Ovary (tissue), 9 donors: ENCODE results near the gene CACUL1. TPM values are rescaled to one million over a fixed set of nuclear protein-coding genes. Genes with fewer than 3 reads are reported as not detected.

Experiments used
- DNase-seq, 5 donors: peaks; one replicate each; pipeline ENCODE4 v3.0.0-alpha.2; 2019 to 2020
- H3K27ac ChIP-seq, 2 donors: fragments of 200-600 bp; one replicate each; pipeline versions ENCODE4 v1.5.1 to v1.8.0; 2019 to 2022
- H3K27me3 ChIP-seq: fragments of 200-600 bp; one replicate; pipeline ENCODE4 v1.8.0; 2022
- H3K36me3 ChIP-seq: fragments of 200-600 bp; sonication (generic); one replicate; pipeline ENCODE4 v1.5.1; 2019
- H3K4me1 ChIP-seq: one replicate; pipeline ENCODE4 v1.8.1; 2013; ENCODE audit warnings: mild to moderate bottlenecking, moderate library complexity; ENCODE audit not compliant: insufficient read depth
- H3K4me3 ChIP-seq: fragments of 200-600 bp; sonication (generic); one replicate; pipeline ENCODE4 v1.5.1; 2017
- H3K9me3 ChIP-seq, 2 donors: fragments of 200-600 bp in 1 of 2; sonication (generic) in 1 of 2; one replicate each; pipeline versions ENCODE4 v1.5.1 to v1.8.1; 2013 to 2019; ENCODE audit warnings: mild to moderate bottlenecking in 1 of 2, moderate library complexity in 1 of 2
- EP300 ChIP-seq: sonication (generic); formaldehyde crosslinking; IDR thresholded peaks from one replicate; pipeline ENCODE4 v1.6.1; 2017; ENCODE audit warnings: antibody characterized with exemption
- POLR2A ChIP-seq: fragments of 450-650 bp; IDR thresholded peaks from one replicate; pipeline ENCODE4 v1.6.1; 2017; ENCODE audit warnings: antibody characterized with exemption, mild to moderate bottlenecking, moderate library complexity
- WGBS, 3 donors: extraction: QIAGEN DNeasy Blood & Tissue Kit in 1 of 3; methylation state at CpG; one replicate each; pipeline versions ENCODE4 v1.1.5 to v1.1.7; 2013 to 2017; 5-methylcytosine and 5-hydroxymethylcytosine counted together
- intact Hi-C, 4 donors: fragments of 100-400 bp; cut with DNase I; formaldehyde crosslinking; loops; one replicate each; pipeline versions ENCODE4 v1.11.0 to v1.15.1; 2022 to 2023
- polyA plus RNA-seq, 2 donors: library from polyadenylated mRNA; stranded (reverse); fragments of 200-250 nt in 1 of 2; fragments of 350-450 nt in 1 of 2; fragmentation: Illumina TruSeq in 1 of 2; extraction: RNeasy Lipid Tissue Mini Kit (QIAGEN cat#74804) in 1 of 2; gene quantifications; one replicate each; pipeline ENCODE4 v1.2.3, GENCODE V29; 2013 to 2014
- total RNA-seq, 7 donors: library from RNA; depleted of rRNA in 2 of 7; stranded (reverse); fragments of >200 nt in 2 of 7; fragmentation: NEBNext Ultra II Directional in 3 of 7; extraction: Animal tissue kit (Norgen Biotek cat#: 25700) in 3 of 7; gene quantifications; one replicate each; pipeline versions ENCODE4 v1.1.0 to v1.2.4, GENCODE V29; 2016 to 2023
- TF ChIP-seq, protein P1 (sequence below), 3 donors: fragments of 450-650 bp in 2 of 3; fragments of 200-600 bp in 1 of 3; IDR thresholded peaks; one replicate each; pipeline versions ENCODE4 v1.5.1 to v1.8.0; 2016 to 2022; ENCODE audit warnings: antibody characterized with exemption in 3 of 3, mild to moderate bottlenecking in 1 of 3
- donor health status: DM: no; HTN: no; CAD: no; lungs with moderate emphysema.
- donor health status: DM: no; HTN: no; CAD: no.
- donor health status: Bipolar disorder and iron deficiency.
- donor health status: DM: yes; HTN: yes; CAD: no.
- donor health status: DM: no; HTN: no; CAD: no.
- donor health status: DM: yes; HTN: yes; CAD: no.

CACUL1 gene
- total and polyA plus RNA-seq, 9 donors = 7.0 to 29.7 (median 25.9) TPM

- 91 to 96% (median 95%) methylated on average over 4 of the region's 4 CpGs for WGBS, 3 donors
- no peak for DNase-seq
- intact Hi-C loops = no loop called here
- Histone ChIP-seq H3K9me3 (no peaks in the 10 kb centered on the region), H3K4me3 (no peak overlapping the region), H3K4me1 (no peaks in the 10 kb centered on the region), H3K36me3 (no peaks in the 10 kb centered on the region), H3K27me3 (no peaks in the 10 kb centered on the region), H3K27ac (no peak overlapping the region)
- TF ChIP-seq EP300 = no peak
- TF ChIP-seq, protein P1, sequence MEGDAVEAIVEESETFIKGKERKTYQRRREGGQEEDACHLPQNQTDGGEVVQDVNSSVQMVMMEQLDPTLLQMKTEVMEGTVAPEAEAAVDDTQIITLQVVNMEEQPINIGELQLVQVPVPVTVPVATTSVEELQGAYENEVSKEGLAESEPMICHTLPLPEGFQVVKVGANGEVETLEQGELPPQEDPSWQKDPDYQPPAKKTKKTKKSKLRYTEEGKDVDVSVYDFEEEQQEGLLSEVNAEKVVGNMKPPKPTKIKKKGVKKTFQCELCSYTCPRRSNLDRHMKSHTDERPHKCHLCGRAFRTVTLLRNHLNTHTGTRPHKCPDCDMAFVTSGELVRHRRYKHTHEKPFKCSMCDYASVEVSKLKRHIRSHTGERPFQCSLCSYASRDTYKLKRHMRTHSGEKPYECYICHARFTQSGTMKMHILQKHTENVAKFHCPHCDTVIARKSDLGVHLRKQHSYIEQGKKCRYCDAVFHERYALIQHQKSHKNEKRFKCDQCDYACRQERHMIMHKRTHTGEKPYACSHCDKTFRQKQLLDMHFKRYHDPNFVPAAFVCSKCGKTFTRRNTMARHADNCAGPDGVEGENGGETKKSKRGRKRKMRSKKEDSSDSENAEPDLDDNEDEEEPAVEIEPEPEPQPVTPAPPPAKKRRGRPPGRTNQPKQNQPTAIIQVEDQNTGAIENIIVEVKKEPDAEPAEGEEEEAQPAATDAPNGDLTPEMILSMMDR (IDR thresholded peaks at IDR 0.05) = no peak
- TF ChIP-seq POLR2A = no peak
Measured at GRCh38 chr10:118764195-118764594, 9.4 kb upstream of the CACUL1 start.

DNA sequence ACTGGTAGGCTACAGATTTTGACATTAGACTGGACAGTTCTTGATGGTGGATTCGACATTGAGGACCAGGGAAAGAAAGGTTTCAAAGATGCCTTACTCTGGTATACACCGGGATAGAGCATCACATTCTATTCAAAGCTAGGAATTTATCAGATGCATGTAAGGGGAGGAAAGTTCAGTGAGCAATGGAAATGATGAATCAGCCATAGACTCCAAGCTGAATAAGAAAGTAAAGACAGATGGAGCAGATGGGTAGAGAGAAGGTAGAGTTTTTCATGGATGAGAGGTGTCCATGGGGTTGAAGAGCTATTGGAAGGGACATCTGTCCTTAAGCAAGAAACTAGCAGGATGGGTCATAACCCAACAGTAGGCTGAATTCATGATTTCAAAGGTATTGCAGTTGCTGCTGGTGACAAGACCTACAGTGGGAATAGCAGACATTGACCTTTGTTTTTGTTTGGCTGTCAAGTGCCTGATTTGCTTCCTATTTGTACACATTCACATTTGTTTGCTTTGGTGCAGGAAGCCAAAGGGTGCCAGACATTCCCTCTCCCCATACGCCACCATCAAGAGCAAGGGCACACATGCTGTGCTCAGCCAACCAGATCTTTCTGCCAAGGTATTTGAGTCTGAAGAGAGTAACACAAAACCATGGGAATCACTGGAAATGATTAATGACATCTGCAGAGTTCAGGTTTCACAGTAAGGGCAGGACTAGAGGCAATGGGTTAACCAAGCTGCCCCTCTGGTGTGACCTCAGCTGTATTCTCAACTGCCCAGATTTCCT lies 8.6 kb upstream of the CACUL1 start:
- 79 to 87% (median 86%) methylated on average over 3 of the region's 3 CpGs for WGBS, 3 donors
- TF ChIP-seq POLR2A (no peak), EP300 (no peak)
- TF ChIP-seq, protein P1 (IDR thresholded peaks at IDR 0.05) = no peak

GRCh38 chr10:118760265-118760664 lies 5.5 kb upstream of the CACUL1 start:
- Histone ChIP-seq H3K4me3 (no peak overlapping the region), H3K4me1 (no peaks in the 10 kb centered on the region), H3K36me3 (no peaks in the 10 kb centered on the region), H3K9me3 (no peaks in the 10 kb centered on the region), H3K27me3 (no peaks in the 10 kb centered on the region), H3K27ac (no peak overlapping the region)
- no peak for DNase-seq
- intact Hi-C loops = no loop called here
- 94 to 95% (median 94%) methylated on average over 35 to 36 of the region's 36 CpGs for WGBS, 3 donors
- TF ChIP-seq EP300 (no peak), POLR2A (no peak)
- TF ChIP-seq, protein P1 (IDR thresholded peaks at IDR 0.05) = no peak

More for the DNA sequence above, 8.6 kb upstream of the CACUL1 start:
- Histone ChIP-seq H3K36me3 (no peaks in the 10 kb centered on the region), H3K9me3 (no peaks in the 10 kb centered on the region), H3K27me3 (no peaks in the 10 kb centered on the region), H3K4me1 (no peaks in the 10 kb centered on the region), H3K27ac (no peak overlapping the region), H3K4me3 (no peak overlapping the region)
- no peak for DNase-seq
- intact Hi-C loops = no loop called here

- Histone ChIP-seq H3K27me3 (no peaks in the 10 kb centered on the region), H3K27ac (no peak overlapping the region), H3K4me3 (no peak overlapping the region), H3K4me1 (no peaks in the 10 kb centered on the region), H3K36me3 (no peaks in the 10 kb centered on the region), H3K9me3 (no peaks in the 10 kb centered on the region)
- TF ChIP-seq POLR2A (no peak), EP300 (no peak)
- TF ChIP-seq, protein P1 (IDR thresholded peaks at IDR 0.05) = no peak
- no peak for DNase-seq
- intact Hi-C loops = loop anchor here in 1 of 4 donors (10.0 kb wide), 1 partner anchor 1136 kb away; the partner anchor contains the start of gene SEC23IP
- 71 to 95% (median 77%) methylated on average over 1 of the region's 1 CpG for WGBS, 3 donors
Measured at GRCh38 chr10:118758449-118758848, 3.7 kb upstream of the CACUL1 start.
